WTC11 (cell line): Measurements from ENCODE around the gene TXN2. TPM values are rescaled to one million over a fixed set of nuclear protein-coding genes. Genes with fewer than 3 reads are reported as not detected.
A peak's percentile ranks its signal among the peaks of the same experiment; 100 is the strongest.
"Not testable (repeated sequence)": the region's sequence is repeated elsewhere in the genome, so short reads cannot be mapped to it uniquely, and the experiment has no call there.

Experiments used
- ATAC-seq: fragments of 200-7000 bp; cut with Tn5 transposase; 2 replicates; pipeline ENCODE4 v1.10.0; 2021; ENCODE audit warnings: mild to moderate bottlenecking, moderate library complexity
- CTCF ChIA-PET: fragments of 300-600 bp; sonication (Branson Sonifier 250); formaldehyde crosslinking; loops from one replicate; lab custom pipeline; 2021; ENCODE audit warnings: antibody characterized with exemption; lab: Charles Lee
- POLR2A ChIA-PET: fragments of 350-600 bp; sonication (Branson Sonifier 250); formaldehyde crosslinking; loops from one replicate; lab custom pipeline; 2021; ENCODE audit warnings: antibody characterized with exemption; lab: Charles Lee
- DNase-seq: peaks from one replicate; pipeline ENCODE4 v3.0.0; 2021; ENCODE audit warnings: low spot score
- H3K27ac Mint-ChIP-seq: 2 replicates; pipeline ENCODE4 v1.8.0; 2021; ENCODE audit warnings: mixed read lengths
- H3K27me3 Mint-ChIP-seq: 2 replicates; pipeline ENCODE4 v1.8.0; 2021; ENCODE audit warnings: low read depth, mild to moderate bottlenecking, moderate library complexity, mixed read lengths
- H3K36me3 Mint-ChIP-seq: 2 replicates; pipeline ENCODE4 v1.8.0; 2021; ENCODE audit warnings: mixed read lengths
- H3K4me1 Mint-ChIP-seq: 2 replicates; pipeline ENCODE4 v1.8.0; 2022; ENCODE audit warnings: mixed read lengths
- H3K4me3 Mint-ChIP-seq: 2 replicates; pipeline ENCODE4 v1.8.0; 2021; ENCODE audit warnings: mild to moderate bottlenecking, moderate library complexity, mixed read lengths
- H3K9me3 Mint-ChIP-seq: 2 replicates; pipeline ENCODE4 v1.8.0; 2021; ENCODE audit warnings: mixed read lengths
- AR ChIP-seq: fragments of 250-450 bp; sonication (Bioruptor Pico); IDR thresholded peaks from 2 replicates; pipeline ENCODE4 v1.9.0; 2021; ENCODE audit warnings: mild to moderate bottlenecking
- ATF3 ChIP-seq: sonication (generic); formaldehyde crosslinking; conservative IDR thresholded peaks from 2 replicates; pipeline ENCODE4 v1.8.1; 2022; ENCODE audit warnings: mild to moderate bottlenecking, missing genetic modification reagents
- CTCF ChIP-seq: fragments of 200-600 bp; IDR thresholded peaks from 2 replicates; pipeline ENCODE4 v1.8.0; 2022; ENCODE audit warnings: antibody characterized with exemption
- ELF4 ChIP-seq: sonication (generic); formaldehyde crosslinking; IDR thresholded peaks from 2 replicates; pipeline ENCODE4 v1.8.1; 2022; ENCODE audit warnings: low read depth, mild to moderate bottlenecking, moderate library complexity, missing genetic modification reagents
- ETV6 ChIP-seq: sonication (generic); formaldehyde crosslinking; IDR thresholded peaks from 2 replicates; pipeline ENCODE4 v1.8.1; 2022; ENCODE audit warnings: mild to moderate bottlenecking, missing genetic modification reagents
- FOXP1 ChIP-seq: sonication (generic); formaldehyde crosslinking; IDR thresholded peaks from 2 replicates; pipeline ENCODE4 v1.8.0; 2022; ENCODE audit warnings: missing genetic modification reagents, mild to moderate bottlenecking, moderate library complexity, borderline replicate concordance
- KAT7 ChIP-seq: sonication (generic); formaldehyde crosslinking; IDR thresholded peaks from 2 replicates; pipeline ENCODE4 v1.8.1; 2023; ENCODE audit warnings: missing genetic modification reagents, mild to moderate bottlenecking, borderline replicate concordance
- NR2C2 ChIP-seq: sonication (generic); formaldehyde crosslinking; IDR thresholded peaks from 2 replicates; pipeline ENCODE4 v1.8.0; 2022; ENCODE audit warnings: mild to moderate bottlenecking, missing genetic modification reagents
- OVOL2 ChIP-seq: fragments of 250-450 bp; sonication (Bioruptor Pico); IDR thresholded peaks from 2 replicates; pipeline ENCODE4 v1.9.0; 2021; ENCODE audit warnings: mild to moderate bottlenecking, borderline replicate concordance
- TEAD4 ChIP-seq: sonication (generic); formaldehyde crosslinking; IDR thresholded peaks from 2 replicates; pipeline ENCODE4 v1.8.0; 2022; ENCODE audit warnings: mild to moderate bottlenecking, missing genetic modification reagents
- ZNF121 ChIP-seq: sonication (generic); formaldehyde crosslinking; IDR thresholded peaks from 2 replicates; pipeline ENCODE4 v1.8.0; 2023; ENCODE audit warnings: missing genetic modification reagents
- ZNF138 ChIP-seq: sonication (generic); formaldehyde crosslinking; conservative IDR thresholded peaks from 2 replicates; pipeline ENCODE4 v1.8.1; 2022; ENCODE audit warnings: mild to moderate bottlenecking, moderate library complexity, missing genetic modification reagents
- ZNF396 ChIP-seq: fragments of 250-450 bp; sonication (Bioruptor Pico); IDR thresholded peaks from 2 replicates; pipeline ENCODE4 v1.8.0; 2021; ENCODE audit warnings: mild to moderate bottlenecking, moderate library complexity, borderline replicate concordance
- ZNF423 ChIP-seq: fragments of 250-450 bp; sonication (Bioruptor Pico); IDR thresholded peaks from 2 replicates; pipeline ENCODE4 v2.1.2; 2022; ENCODE audit warnings: mild to moderate bottlenecking, moderate library complexity
- total RNA-seq: library from RNA; stranded (reverse); gene quantifications from 3 replicates; pipeline ENCODE4 v1.2.3, GENCODE V29; 2021

The TXN2 gene
- total RNA-seq, 1 experiment from 2014 or later, result 57.6 TPM

- no peaks in the 10 kb centered on the region for H3K27me3 Mint-ChIP-seq
- no peaks in the 10 kb centered on the region for H3K36me3 Mint-ChIP-seq
- H3K4me1 Mint-ChIP-seq, result peaks cover 43% of the 10 kb centered on the region
- ATAC-seq, result no peak
- TF ChIP-seq KAT7 (CRISPR knock-in tag), result no peak
- TF ChIP-seq ZNF396 (CRISPR knock-in tag), result no peak
- no peak for TF ChIP-seq TEAD4 (CRISPR knock-in tag)
- no peak for TF ChIP-seq OVOL2
- no peak for TF ChIP-seq ELF4 (CRISPR knock-in tag)
- no peak for TF ChIP-seq ATF3 (CRISPR knock-in tag)
- TF ChIP-seq CTCF, result no peak
- no peak for TF ChIP-seq NR2C2 (CRISPR knock-in tag)
- no peak for TF ChIP-seq ZNF121 (CRISPR knock-in tag)
- no peak for TF ChIP-seq FOXP1 (CRISPR knock-in tag)
- H3K4me3 Mint-ChIP-seq, result no peak overlapping the region
- no peak overlapping the region for H3K27ac Mint-ChIP-seq
- ChIA-PET CTCF (no interaction called here), POLR2A (no interaction called here)
- no peak for DNase-seq
- no peaks in the 10 kb centered on the region for H3K9me3 Mint-ChIP-seq
Observed at GRCh38 chr22:36430863-36431262, 50.6 kb downstream of the TXN2 start.

GRCh38 chr22:36427952-36428351 is 53.5 kb downstream of the TXN2 start:
- ATAC-seq, H3K36me3 Mint-ChIP-seq, DNase-seq, CTCF ChIA-PET, H3K9me3 Mint-ChIP-seq, POLR2A ChIA-PET, H3K27ac Mint-ChIP-seq, H3K27me3 Mint-ChIP-seq, H3K4me3 Mint-ChIP-seq: not testable (repeated sequence)
- H3K4me1 Mint-ChIP-seq, result peaks cover 23% of the 10 kb centered on the region

GRCh38 chr22:36425977-36426523 is 55.4 kb downstream of the TXN2 start:
- Mint-ChIP-seq H3K27ac (peak overlapping the region; percentile 55; the same call in 1 of the 2 replicates), H3K4me3 (no peak overlapping the region), H3K36me3 (no peaks in the 10 kb centered on the region), H3K9me3 (no peaks in the 10 kb centered on the region), H3K27me3 (no peaks in the 10 kb centered on the region), H3K4me1 (peaks cover 14% of the 10 kb centered on the region)
- CTCF ChIA-PET, result interaction anchor here (0.6 to 1.2 kb wide), 7 partner anchors 9 to 124 kb away, joined by 3 to 4 read pairs (median 3); partner anchors contain the start of gene TXN2
- DNase-seq (no peak), ATAC-seq (no peak; the same call in 1 of the 2 replicates)
- POLR2A ChIA-PET, result interaction anchor here (1.2 kb wide), 1 partner anchor 39 kb away, joined by 3 read pairs; no protein-coding TSS in a partner anchor
- TF ChIP-seq AR (CRISPR knock-in tag), result no peak
- TF ChIP-seq ZNF423 (CRISPR knock-in tag), result peak; percentile 74
- TF ChIP-seq ETV6 (CRISPR knock-in tag), result peak; percentile 48; the same call in 1 of the 2 replicates

GRCh38 chr22:36424901-36425579 is 56.4 kb downstream of the TXN2 start:
- Mint-ChIP-seq H3K4me1 (peaks cover 14% of the 10 kb centered on the region), H3K9me3 (no peaks in the 10 kb centered on the region), H3K36me3 (no peaks in the 10 kb centered on the region), H3K27me3 (no peaks in the 10 kb centered on the region), H3K4me3 (no peak overlapping the region), H3K27ac (no peak overlapping the region; the same call in 1 of the 2 replicates)
- CTCF ChIA-PET, result interaction anchor here (0.6 to 1.2 kb wide), 5 partner anchors 10 to 495 kb away, joined by 3 to 5 read pairs (median 3); no protein-coding TSS in a partner anchor
- POLR2A ChIA-PET, result interaction anchor here (1.2 kb wide), 1 partner anchor 38 kb away, joined by 3 read pairs; no protein-coding TSS in a partner anchor
- DNase-seq (no peak), ATAC-seq (no peak)
- TF ChIP-seq ZNF138 (CRISPR knock-in tag), result no peak
- TF ChIP-seq ZNF121 (CRISPR knock-in tag), result 0 out of 2 replicates have a peak, but pooled peaks have one; percentile 29

- H3K9me3 Mint-ChIP-seq, H3K27me3 Mint-ChIP-seq, H3K4me3 Mint-ChIP-seq, DNase-seq, ATAC-seq, H3K36me3 Mint-ChIP-seq, H3K27ac Mint-ChIP-seq, POLR2A ChIA-PET: not testable (repeated sequence)
- H3K4me1 Mint-ChIP-seq, result peaks cover 17% of the 10 kb centered on the region
- CTCF ChIA-PET, result interaction anchor here (0.6 to 1.2 kb wide), 4 partner anchors 46 to 494 kb away, joined by 3 to 5 read pairs (median 4); no protein-coding TSS in a partner anchor
Observed at GRCh38 chr22:36424466-36424865, 57.0 kb downstream of the TXN2 start.
